Gastroesophageal sphincter (tissue), 3 donors: ENCODE results near the gene CFAP97D2.

Experiments
- EP300 ChIP-seq: sonication (generic); formaldehyde crosslinking; IDR thresholded peaks from one replicate; pipeline ENCODE4 v1.6.1; 2017; ENCODE audit warnings: antibody characterized with exemption, mild to moderate bottlenecking
- POLR2A ChIP-seq, 2 donors: fragments of 450-650 bp; IDR thresholded peaks; one replicate each; pipeline ENCODE4 v1.6.1; 2017; ENCODE audit warnings: antibody characterized with exemption in 2 of 2, mild to moderate bottlenecking in 2 of 2, moderate library complexity in 1 of 2
- TF ChIP-seq, protein P1 (sequence below), 4 experiments: fragments of 200-600 bp in 2 of 4; fragments of 450-650 bp in 2 of 4; sonication (generic) in 1 of 4; IDR thresholded peaks; one replicate each; pipeline ENCODE4 v1.5.1; 2017 to 2019; ENCODE audit warnings: antibody characterized with exemption in 4 of 4, mild to moderate bottlenecking in 2 of 4, moderate library complexity in 2 of 4

DNA sequence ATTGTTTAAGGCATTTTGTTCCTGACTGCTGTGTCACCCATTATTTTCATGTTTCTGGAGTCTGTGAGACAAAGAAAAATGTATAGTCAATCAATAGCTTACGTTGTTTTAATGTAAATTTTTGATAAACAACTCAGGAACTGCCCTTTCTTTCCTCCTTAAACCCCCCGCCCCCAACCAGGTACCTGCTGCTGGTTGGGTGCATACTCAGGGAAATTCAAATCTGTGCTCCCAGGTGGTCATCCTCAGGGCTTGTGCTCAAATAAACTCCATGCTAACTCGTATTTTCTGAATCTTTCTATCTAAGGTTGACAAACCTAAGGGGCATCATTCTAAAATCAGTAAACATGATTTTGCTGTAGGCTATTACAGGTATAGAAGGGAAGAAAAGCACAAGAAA is 51.5 kb downstream of the CFAP97D2 start:
- TF ChIP-seq, protein P1, sequence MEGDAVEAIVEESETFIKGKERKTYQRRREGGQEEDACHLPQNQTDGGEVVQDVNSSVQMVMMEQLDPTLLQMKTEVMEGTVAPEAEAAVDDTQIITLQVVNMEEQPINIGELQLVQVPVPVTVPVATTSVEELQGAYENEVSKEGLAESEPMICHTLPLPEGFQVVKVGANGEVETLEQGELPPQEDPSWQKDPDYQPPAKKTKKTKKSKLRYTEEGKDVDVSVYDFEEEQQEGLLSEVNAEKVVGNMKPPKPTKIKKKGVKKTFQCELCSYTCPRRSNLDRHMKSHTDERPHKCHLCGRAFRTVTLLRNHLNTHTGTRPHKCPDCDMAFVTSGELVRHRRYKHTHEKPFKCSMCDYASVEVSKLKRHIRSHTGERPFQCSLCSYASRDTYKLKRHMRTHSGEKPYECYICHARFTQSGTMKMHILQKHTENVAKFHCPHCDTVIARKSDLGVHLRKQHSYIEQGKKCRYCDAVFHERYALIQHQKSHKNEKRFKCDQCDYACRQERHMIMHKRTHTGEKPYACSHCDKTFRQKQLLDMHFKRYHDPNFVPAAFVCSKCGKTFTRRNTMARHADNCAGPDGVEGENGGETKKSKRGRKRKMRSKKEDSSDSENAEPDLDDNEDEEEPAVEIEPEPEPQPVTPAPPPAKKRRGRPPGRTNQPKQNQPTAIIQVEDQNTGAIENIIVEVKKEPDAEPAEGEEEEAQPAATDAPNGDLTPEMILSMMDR (IDR thresholded peaks at IDR 0.05), result no peak
- TF ChIP-seq POLR2A (IDR thresholded peaks at IDR 0.05) (no peak), EP300 (no peak)
